HL-60/S4 (cell line): ENCODE results near the gene CABP4.
"Not testable (repeated sequence)": the region's sequence is repeated elsewhere in the genome, so short reads cannot be mapped to it uniquely, and the experiment has no call there.

Source experiments
- in situ Hi-C: fragments of 300-500 bp; cut with MboI; formaldehyde crosslinking; loops from 2 replicates; pipeline ENCODE4 v1.14.3; 2022; ENCODE audit warnings: low sequenced_read_pairs

The CABP4 gene

GRCh38 chr11:67418476-67419281, 36.5 kb upstream of the CABP4 start:
- in situ Hi-C loops, result no loop called here

- in situ Hi-C loops, result no loop called here
Measured at GRCh38 chr11:67419325-67420049, 35.7 kb upstream of the CABP4 start.

- in situ Hi-C loops, result no loop called here
Measured at GRCh38 chr11:67420147-67420645, 35.0 kb upstream of the CABP4 start.

- in situ Hi-C loops, result no loop called here
Measured at GRCh38 chr11:67420646-67421429, 34.3 kb upstream of the CABP4 start.

- in situ Hi-C loops, result no loop called here
Measured at GRCh38 chr11:67421430-67422031, 33.6 kb upstream of the CABP4 start.

- in situ Hi-C loops, result no loop called here
Measured at GRCh38 chr11:67422891-67423290, 32.3 kb upstream of the CABP4 start.

- in situ Hi-C loops, result no loop called here
Measured at GRCh38 chr11:67423466-67423865, 31.7 kb upstream of the CABP4 start.

- in situ Hi-C loops, result no loop called here
Measured at GRCh38 chr11:67423891-67424613, 31.1 kb upstream of the CABP4 start.

- in situ Hi-C loops, result not testable (repeated sequence)
Measured at GRCh38 chr11:67427364-67427859, 27.7 kb upstream of the CABP4 start.

GRCh38 chr11:67428052-67429001, 26.8 kb upstream of the CABP4 start, which contains the start of gene RPS6KB2:
RPS6KB2 (plus strand) TSS chr11:67428494; CDS start chr11:67428546, 52 bp downstream.
- in situ Hi-C loops, result no loop called here

- in situ Hi-C loops, result no loop called here
Measured at GRCh38 chr11:67429038-67429668, 26.0 kb upstream of the CABP4 start.

GRCh38 chr11:67429722-67430121, 25.4 kb upstream of the CABP4 start:
- in situ Hi-C loops, result no loop called here

GRCh38 chr11:67431346-67432249, 23.6 kb upstream of the CABP4 start:
- in situ Hi-C loops, result no loop called here

GRCh38 chr11:67432655-67433349, 22.4 kb upstream of the CABP4 start:
- in situ Hi-C loops, result no loop called here

GRCh38 chr11:67433536-67434394, 21.4 kb upstream of the CABP4 start:
- in situ Hi-C loops, result no loop called here

- in situ Hi-C loops, result no loop called here
Measured at GRCh38 chr11:67434395-67434881, 20.7 kb upstream of the CABP4 start.
